ENCODE results near the gene SELENOO. TPM values are rescaled to one million over a fixed set of nuclear protein-coding genes. Genes with fewer than 3 reads are reported as not detected.

The SELENOO gene
- total and polyA plus RNA-seq, 2 donors from 2014 or later: 19.7 to 42.8 TPM

GRCh38 chr22:50257451-50258360, 56.9 kb downstream of the SELENOO start:
- Histone ChIP-seq H3K27me3 (ENCODE audit: control insufficient read depth, insufficient read depth, low read length) (no peaks in the 10 kb centered on the region), H3K36me3 (ENCODE audit: control insufficient read depth in 2 of 3, insufficient read depth in 3 of 3, low read length in 3 of 3) (no peaks in the 10 kb centered on the region), H3K9me3 (ENCODE audit: control insufficient read depth in 2 of 3, insufficient read depth in 1 of 3, low read length in 3 of 3) (no peaks in the 10 kb centered on the region), H3K9ac (ENCODE audit: low read length in 3 of 3) (no peak overlapping the region), H3K27ac (ENCODE audit: low read depth in 2 of 2, low read length in 2 of 2) (no peak overlapping the region), H3K4me1 (ENCODE audit: control insufficient read depth in 2 of 3, insufficient read depth in 2 of 3, low read depth in 1 of 3, low read length in 3 of 3) (peaks cover 0 to 6% (median 5%) of the 10 kb centered on the region in 3 donors), H3K4me3 (ENCODE audit: low read length in 3 of 3) (no peak overlapping the region)
- intact Hi-C loops (cut with DNase I): no loop called here
- no peak for DNase-seq
- TF ChIP-seq CTCF (IDR thresholded peaks at IDR 0.05; ENCODE audit: borderline replicate concordance, extremely low read depth, insufficient read depth): no peak
- FAIRE-seq: no peak

- no peaks in the 10 kb centered on the region for H3K9me3 ChIP-seq (ENCODE audit: control insufficient read depth in 2 of 3, insufficient read depth in 1 of 3, low read length in 3 of 3)
- H3K27me3 ChIP-seq (ENCODE audit: control insufficient read depth, insufficient read depth, low read length): no peaks in the 10 kb centered on the region
- intact Hi-C loops (cut with DNase I): no loop called here
- no peak overlapping the region for H3K4me3 ChIP-seq (ENCODE audit: low read length in 3 of 3)
- H3K27ac ChIP-seq (ENCODE audit: low read depth in 2 of 2, low read length in 2 of 2): no peak overlapping the region
- DNase-seq (no peak), FAIRE-seq (no peak)
- H3K9ac ChIP-seq (ENCODE audit: low read length in 3 of 3): no peak overlapping the region
- peaks cover 0 to 9% (median 6%) of the 10 kb centered on the region in 3 donors for H3K4me1 ChIP-seq (ENCODE audit: control insufficient read depth in 2 of 3, insufficient read depth in 2 of 3, low read depth in 1 of 3, low read length in 3 of 3)
- H3K36me3 ChIP-seq (ENCODE audit: control insufficient read depth in 2 of 3, insufficient read depth in 3 of 3, low read length in 3 of 3): no peaks in the 10 kb centered on the region
- no peak for TF ChIP-seq CTCF (IDR thresholded peaks at IDR 0.05; ENCODE audit: borderline replicate concordance, extremely low read depth, insufficient read depth)
These were observed 57.8 kb downstream of the SELENOO start for GRCh38 chr22:50258361-50259292.

- H3K27ac ChIP-seq (ENCODE audit: low read depth in 2 of 2, low read length in 2 of 2): no peak overlapping the region
- intact Hi-C loops (cut with DNase I): no loop called here
- H3K36me3 ChIP-seq (ENCODE audit: control insufficient read depth in 2 of 3, insufficient read depth in 3 of 3, low read length in 3 of 3): no peaks in the 10 kb centered on the region
- H3K4me3 ChIP-seq (ENCODE audit: low read length in 3 of 3): no peak overlapping the region
- H3K9ac ChIP-seq (ENCODE audit: low read length in 3 of 3): no peak overlapping the region
- H3K9me3 ChIP-seq (ENCODE audit: control insufficient read depth in 2 of 3, insufficient read depth in 1 of 3, low read length in 3 of 3): no peaks in the 10 kb centered on the region
- H3K4me1 ChIP-seq (ENCODE audit: control insufficient read depth in 2 of 3, insufficient read depth in 2 of 3, low read depth in 1 of 3, low read length in 3 of 3): peaks cover 0 to 9% (median 6%) of the 10 kb centered on the region in 3 donors
- DNase-seq (no peak), FAIRE-seq (no peak)
- H3K27me3 ChIP-seq (ENCODE audit: control insufficient read depth, insufficient read depth, low read length): no peaks in the 10 kb centered on the region
- no peak for TF ChIP-seq CTCF (IDR thresholded peaks at IDR 0.05; ENCODE audit: borderline replicate concordance, extremely low read depth, insufficient read depth)
These were observed 58.5 kb downstream of the SELENOO start for GRCh38 chr22:50259302-50259701.
